NCI-H2029 (cell line): ENCODE results near the gene GNE.
"Not testable (repeated sequence)": the region's sequence is repeated elsewhere in the genome, so short reads cannot be mapped to it uniquely, and the experiment has no call there.

Source experiments
- DNase-seq: peaks from one replicate; lab custom pipeline; 2025; lab: John Stamatoyannopoulos, UW

GNE gene

GRCh38 chr9:36208521-36209253 is 49.6 kb downstream of the GNE start:
- no peak for DNase-seq

- DNase-seq = no peak
Measured at GRCh38 chr9:36207546-36208012, 50.7 kb downstream of the GNE start.

GRCh38 chr9:36207016-36207415 is 51.2 kb downstream of the GNE start:
- DNase-seq = no peak

- no peak for DNase-seq
Measured at GRCh38 chr9:36204906-36205547, 53.2 kb downstream of the GNE start.

GRCh38 chr9:36194326-36195000 is 63.8 kb downstream of the GNE start:
- DNase-seq = peak; percentile 13

GRCh38 chr9:36193023-36193422 is 65.2 kb downstream of the GNE start:
- DNase-seq = no peak

- DNase-seq = no peak
Measured at GRCh38 chr9:36192196-36192595, 66.1 kb downstream of the GNE start.

- DNase-seq = no peak
Measured at GRCh38 chr9:36191686-36192085, 66.6 kb downstream of the GNE start.

- DNase-seq = no peak
Measured at GRCh38 chr9:36191290-36191645, 67.0 kb downstream of the GNE start.

GRCh38 chr9:36190388-36191289 is 67.6 kb downstream of the GNE start, which contains the start of gene CLTA:
Gene CLTA (plus strand): TSS chr9:36190921. CDS start chr9:36191057, 136 bp downstream.
- peak; percentile 98 for DNase-seq

- no peak for DNase-seq
Measured at GRCh38 chr9:36189976-36190375, 68.3 kb downstream of the GNE start.

GRCh38 chr9:36188212-36188611 is 70.0 kb downstream of the GNE start:
- no peak for DNase-seq

GRCh38 chr9:36187414-36187813 is 70.8 kb downstream of the GNE start:
- no peak for DNase-seq

GRCh38 chr9:36180243-36180642 is 78.0 kb downstream of the GNE start:
- not testable (repeated sequence) for DNase-seq

GRCh38 chr9:36177571-36177970 is 80.7 kb downstream of the GNE start:
- DNase-seq = no peak

- not testable (repeated sequence) for DNase-seq
Measured at GRCh38 chr9:36176496-36176895, 81.8 kb downstream of the GNE start.

GRCh38 chr9:36175209-36175608 is 83.0 kb downstream of the GNE start:
- DNase-seq = not testable (repeated sequence)

- no peak for DNase-seq
Measured at GRCh38 chr9:36174731-36175130, 83.5 kb downstream of the GNE start.

GRCh38 chr9:36174271-36174670 is 84.0 kb downstream of the GNE start:
- no peak for DNase-seq

GRCh38 chr9:36173861-36174260 is 84.4 kb downstream of the GNE start:
- DNase-seq = no peak

GRCh38 chr9:36170531-36170930 is 87.7 kb downstream of the GNE start:
- DNase-seq = no peak

- DNase-seq = no peak
Measured at GRCh38 chr9:36169708-36170107, 88.5 kb downstream of the GNE start.
